ENCODE data around the gene YTHDF2. TPM values are rescaled to one million over a fixed set of nuclear protein-coding genes. Genes with fewer than 3 reads are reported as not detected.
"Not testable (repeated sequence)": the region's sequence is repeated elsewhere in the genome, so short reads cannot be mapped to it uniquely, and the experiment has no call there.

YTHDF2 gene
- polyA plus RNA-seq, 1 experiment, result 85.1 TPM

GRCh38 chr1:28718586-28719331 lies 18.0 kb upstream of the YTHDF2 start:
- DNase-seq (ENCODE audit: low read depth, low spot score), result peak; percentile 18
- TF ChIP-seq CTCF (IDR thresholded peaks at IDR 0.05; ENCODE audit: low read depth, low read length), result no peak
- CTCF ChIA-PET, result interaction anchor here (1.1 to 2.6 kb wide), 2 partner anchors 17 to 159 kb away, joined by 3 to 41 read pairs; partner anchors contain the start of gene YTHDF2
- Histone ChIP-seq H3K9me3 (ENCODE audit: control insufficient read depth, insufficient read depth, low read length) (no peaks in the 10 kb centered on the region; the same call in 1 of the 2 replicates), H3K27me3 (ENCODE audit: control insufficient read depth, insufficient read depth, low read length) (no peaks in the 10 kb centered on the region), H3K27ac (ENCODE audit: low read depth, low read length) (peak overlapping the region; percentile 35), H3K4me3 (ENCODE audit: low read depth, low read length) (no peak overlapping the region)
- POLR2A ChIA-PET, result interaction anchor here (1.3 to 1.5 kb wide), 2 partner anchors 18 to 70 kb away, joined by 4 read pairs; partner anchors contain the start of gene YTHDF2

- no peak for TF ChIP-seq CTCF (IDR thresholded peaks at IDR 0.05; ENCODE audit: low read depth, low read length)
- no peaks in the 10 kb centered on the region for H3K27me3 ChIP-seq (ENCODE audit: control insufficient read depth, insufficient read depth, low read length)
- ChIA-PET CTCF (interaction anchor here (1.1 to 2.6 kb wide), 2 partner anchors 17 to 158 kb away, joined by 3 to 41 read pairs; partner anchors contain the start of gene YTHDF2), POLR2A (interaction anchor here (1.3 to 1.5 kb wide), 2 partner anchors 17 to 70 kb away, joined by 4 read pairs; partner anchors contain the start of gene YTHDF2)
- H3K4me3 ChIP-seq (ENCODE audit: low read depth, low read length), result no peak overlapping the region
- DNase-seq (ENCODE audit: low read depth, low spot score), result no peak
- H3K27ac ChIP-seq (ENCODE audit: low read depth, low read length), result no peak overlapping the region
- no peaks in the 10 kb centered on the region; the same call in 1 of the 2 replicates for H3K9me3 ChIP-seq (ENCODE audit: control insufficient read depth, insufficient read depth, low read length)
These were observed 17.5 kb upstream of the YTHDF2 start for GRCh38 chr1:28719332-28719619.

GRCh38 chr1:28720376-28720775 lies 16.4 kb upstream of the YTHDF2 start:
- H3K9me3 ChIP-seq (ENCODE audit: control insufficient read depth, insufficient read depth, low read length), result no peaks in the 10 kb centered on the region; the same call in 1 of the 2 replicates
- no peak overlapping the region for H3K4me3 ChIP-seq (ENCODE audit: low read depth, low read length)
- TF ChIP-seq CTCF (IDR thresholded peaks at IDR 0.05; ENCODE audit: low read depth, low read length), result no peak
- POLR2A ChIA-PET, result interaction anchor here (0.8 kb wide), 1 partner anchor 52 kb away, joined by 7 read pairs; no protein-coding TSS in a partner anchor
- CTCF ChIA-PET, result interaction anchor here (0.7 kb wide), 2 partner anchors 16 to 17 kb away, joined by 3 to 6 read pairs; partner anchors contain the start of gene YTHDF2
- no peak for DNase-seq (ENCODE audit: low read depth, low spot score)
- no peak overlapping the region for H3K27ac ChIP-seq (ENCODE audit: low read depth, low read length)
- H3K27me3 ChIP-seq (ENCODE audit: control insufficient read depth, insufficient read depth, low read length), result no peaks in the 10 kb centered on the region

- not testable (repeated sequence) for H3K4me3 ChIP-seq (ENCODE audit: low read depth, low read length); H3K27me3 ChIP-seq (ENCODE audit: control insufficient read depth, insufficient read depth, low read length); H3K9me3 ChIP-seq (ENCODE audit: control insufficient read depth, insufficient read depth, low read length); DNase-seq (ENCODE audit: low read depth, low spot score); H3K27ac ChIP-seq (ENCODE audit: low read depth, low read length)
- ChIA-PET POLR2A (interaction anchor here (0.6 kb wide), 1 partner anchor 10 kb away, joined by 11 read pairs; no protein-coding TSS in a partner anchor), CTCF (interaction anchor here (2.1 kb wide), 1 partner anchor 15 kb away, joined by 22 read pairs; the partner anchor contains the start of gene YTHDF2)
These were observed 14.8 kb upstream of the YTHDF2 start for GRCh38 chr1:28721927-28722326.

- not testable (repeated sequence) for DNase-seq (ENCODE audit: low read depth, low spot score); H3K9me3 ChIP-seq (ENCODE audit: control insufficient read depth, insufficient read depth, low read length); H3K4me3 ChIP-seq (ENCODE audit: low read depth, low read length); H3K27me3 ChIP-seq (ENCODE audit: control insufficient read depth, insufficient read depth, low read length); H3K27ac ChIP-seq (ENCODE audit: low read depth, low read length)
- CTCF ChIA-PET, result interaction anchor here (4.9 kb wide), 1 partner anchor 11 kb away, joined by 66 read pairs; the partner anchor contains the start of gene YTHDF2
- POLR2A ChIA-PET, result interaction anchor here (0.9 kb wide), 1 partner anchor 11 kb away, joined by 6 read pairs; the partner anchor contains the start of gene YTHDF2
These were observed 11.4 kb upstream of the YTHDF2 start for GRCh38 chr1:28725365-28725764.

Data from AG04450 (cell line).